IMR-90 (cell line): ENCODE measurements around the gene GINS3.
"Not testable (repeated sequence)": the region's sequence is repeated elsewhere in the genome, so short reads cannot be mapped to it uniquely, and the experiment has no call there.

Experiments
- CEBPB ChIP-seq: IDR thresholded peaks from 2 replicates; pipeline ENCODE4 v1.6.1; 2012; ENCODE audit warnings: low read depth, low read length, improper control_type of control experiment
- CTCF ChIP-seq: conservative IDR thresholded peaks from 2 replicates; pipeline ENCODE4 v1.5.1; 2012; ENCODE audit warnings: mild to moderate bottlenecking, low read depth, low read length, improper control_type of control experiment
- POLR2A ChIP-seq: IDR thresholded peaks from 2 replicates; pipeline ENCODE4 v1.6.1; 2012; ENCODE audit warnings: mild to moderate bottlenecking, low read depth, low read length
- RAD21 ChIP-seq: IDR thresholded peaks from 2 replicates; pipeline ENCODE4 v1.6.1; 2012; ENCODE audit warnings: low read length, improper control_type of control experiment

- TF ChIP-seq CTCF, POLR2A, CEBPB, RAD21: not testable (repeated sequence)
Measured at GRCh38 chr16:58412615-58412970, 20.3 kb downstream of the GINS3 start.
